Hindlimb muscle (tissue), 1 donor: ENCODE data around the gene GOSR1. TPM values are rescaled to one million over a fixed set of nuclear protein-coding genes. Genes with fewer than 3 reads are reported as not detected.
A peak's percentile ranks its signal among the peaks of the same experiment; 100 is the strongest.
"Not testable (repeated sequence)": the region's sequence is repeated elsewhere in the genome, so short reads cannot be mapped to it uniquely, and the experiment has no call there.

Experiments used
- DNase-seq: peaks from one replicate; pipeline ENCODE4 v3.0.0-alpha.2; 2013
- polyA plus RNA-seq: library from polyadenylated mRNA; unstranded; fragments of 120-200 nt; gene quantifications from one replicate; pipeline ENCODE4 v1.2.1, GENCODE V29; 2013; ENCODE audit not compliant: insufficient read length

GOSR1 gene
- polyA plus RNA-seq, 1 donor = 24.2 TPM

DNA sequence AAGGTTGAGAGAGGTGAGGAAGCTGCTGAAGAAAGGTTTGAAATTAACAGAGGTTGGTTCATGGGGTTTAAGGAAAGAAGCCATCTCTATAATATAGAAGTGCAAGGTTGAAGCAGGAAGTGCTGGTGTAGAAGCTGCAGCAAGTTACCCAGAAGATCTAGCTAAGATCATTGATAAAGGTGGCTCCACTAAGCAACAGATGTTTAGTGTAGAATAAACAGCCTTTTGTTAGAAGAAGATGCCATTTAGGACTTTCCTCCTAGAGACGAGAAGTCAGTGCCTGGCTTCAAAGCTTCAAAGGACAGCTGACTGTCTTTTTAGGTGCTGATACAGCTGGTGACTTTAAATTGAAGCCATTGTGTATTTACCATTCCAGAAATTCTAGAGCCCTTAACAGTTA lies 29.3 kb downstream of the GOSR1 start:
- no peak for DNase-seq

DNA sequence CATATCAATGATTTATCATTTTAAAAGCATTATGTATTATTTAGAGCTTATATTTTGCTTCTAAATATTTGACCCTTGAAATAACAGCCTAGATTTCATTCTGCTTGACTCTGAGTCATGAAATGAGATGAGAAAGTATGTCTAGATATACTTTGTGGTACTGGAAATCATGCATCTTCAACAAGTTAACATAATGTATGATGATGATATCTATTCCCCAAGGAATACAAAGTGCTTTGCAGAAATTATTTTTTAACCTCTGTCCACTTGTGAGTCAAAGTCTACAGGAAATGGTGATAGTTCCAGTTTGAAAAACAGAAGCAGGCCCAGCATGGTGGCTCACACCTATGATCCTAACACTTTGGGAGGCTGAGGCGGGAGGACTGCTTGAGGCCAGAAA lies 36.1 kb downstream of the GOSR1 start:
- DNase-seq = no peak

DNA sequence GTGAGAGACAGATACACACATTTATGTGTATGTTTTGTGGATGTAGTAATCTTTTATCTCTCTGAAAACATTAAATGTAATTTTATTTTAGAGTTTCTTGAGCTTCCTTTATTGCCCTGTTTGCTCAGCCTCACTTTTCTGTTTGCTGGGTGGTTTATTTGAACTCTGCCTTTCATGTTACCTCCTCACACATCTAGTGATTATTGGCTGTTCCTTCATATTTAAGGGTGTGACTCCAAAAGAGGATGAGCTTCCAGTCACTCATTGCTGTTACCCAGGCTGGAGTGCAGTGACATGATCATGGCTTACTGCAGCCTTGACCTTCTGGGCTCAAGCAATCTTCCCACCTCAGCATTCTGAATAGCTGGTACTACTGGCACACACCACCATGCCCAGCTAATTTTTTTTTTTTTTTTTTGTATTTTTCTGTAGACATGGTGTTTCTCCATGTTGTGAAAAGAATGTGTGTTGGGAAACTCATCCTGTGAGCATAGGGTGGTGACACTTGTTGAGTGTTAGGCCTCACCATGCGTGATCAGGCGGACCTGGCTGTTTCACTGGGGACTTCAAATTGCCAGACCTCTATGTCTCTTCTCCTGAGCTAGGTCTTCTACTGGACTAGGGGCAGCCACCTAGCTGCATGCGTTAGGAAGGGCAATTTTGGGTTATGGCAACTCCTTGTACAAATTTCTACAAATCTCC lies 37.8 kb downstream of the GOSR1 start:
- DNase-seq = no peak

DNA sequence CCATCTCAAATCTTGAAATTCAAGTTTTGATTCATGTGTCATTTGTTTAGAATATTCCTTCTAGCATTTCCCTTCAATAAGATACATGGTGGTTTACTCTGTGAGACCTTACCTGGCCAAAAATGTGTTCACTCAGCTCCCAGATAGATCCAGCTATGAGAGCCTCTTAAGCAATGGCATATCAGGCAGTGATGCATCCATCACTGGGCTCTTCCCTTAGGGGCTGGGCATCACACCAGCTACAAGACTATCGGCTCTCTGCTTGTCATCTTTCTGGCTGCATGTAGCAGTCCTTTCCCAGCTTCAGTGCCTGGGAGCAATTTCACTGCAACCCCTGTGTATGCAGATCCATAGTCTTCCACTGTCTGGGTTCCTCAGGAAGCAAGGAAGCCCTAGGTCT lies 40.6 kb downstream of the GOSR1 start:
- no peak for DNase-seq

DNA sequence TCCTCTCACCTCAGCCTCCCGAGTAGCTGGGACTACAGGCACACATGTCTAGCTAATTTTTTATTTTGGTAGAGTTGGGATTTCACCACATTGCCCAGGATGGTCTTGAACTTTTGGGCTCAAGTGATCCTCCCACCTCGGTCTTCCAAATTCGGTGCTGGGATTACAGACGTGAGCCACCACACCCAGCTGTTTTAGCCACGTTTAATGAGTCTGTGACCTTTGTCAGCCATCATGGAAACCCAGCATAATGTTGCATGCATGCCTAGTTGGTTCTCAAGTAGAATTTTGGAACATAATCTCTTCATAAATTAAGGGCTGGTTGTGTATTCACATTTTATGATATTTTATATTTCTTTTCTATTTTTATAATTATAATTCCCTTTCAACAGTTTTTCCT lies 42.0 kb downstream of the GOSR1 start:
- DNase-seq = no peak

DNA sequence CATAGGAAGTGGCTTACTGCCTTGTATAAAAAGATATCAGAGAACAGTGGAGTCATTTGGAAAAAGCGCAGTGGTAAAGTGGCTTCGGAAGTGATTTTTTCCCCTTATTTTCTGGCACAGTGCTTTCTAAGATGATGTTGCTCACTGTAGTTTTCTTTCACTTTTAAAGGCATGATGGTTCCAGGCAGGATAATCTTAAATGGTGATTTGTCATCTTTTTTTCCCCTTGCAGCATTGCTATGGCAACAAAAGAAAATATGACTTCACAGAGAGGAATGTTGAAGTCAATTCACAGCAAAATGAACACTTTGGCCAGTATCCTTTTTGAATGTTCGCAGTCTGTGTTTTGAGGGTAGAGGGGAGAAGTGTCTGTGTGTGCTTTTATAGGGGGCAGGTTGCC lies 42.5 kb downstream of the GOSR1 start:
- peak; percentile 79 for DNase-seq

DNA sequence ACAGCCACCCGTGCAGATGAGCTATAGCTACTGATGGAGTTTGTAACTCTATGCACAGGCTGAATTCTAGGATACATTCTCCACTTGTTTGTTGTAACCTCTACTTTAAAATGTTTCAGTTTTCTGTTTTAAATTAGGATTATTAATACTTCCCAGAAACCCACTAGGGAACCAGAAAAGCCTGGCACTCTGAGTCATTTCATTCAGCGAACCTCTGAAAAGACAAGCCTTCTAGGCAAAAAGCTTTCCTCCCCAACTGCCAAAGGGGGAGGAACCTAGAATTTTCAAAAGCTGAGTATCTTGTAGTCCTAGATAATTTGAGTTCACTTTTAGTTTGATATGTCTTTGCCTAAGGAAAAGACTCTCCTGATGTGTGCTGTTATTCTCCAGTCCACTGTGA lies 43.2 kb downstream of the GOSR1 start:
- DNase-seq = peak; percentile 70

DNA sequence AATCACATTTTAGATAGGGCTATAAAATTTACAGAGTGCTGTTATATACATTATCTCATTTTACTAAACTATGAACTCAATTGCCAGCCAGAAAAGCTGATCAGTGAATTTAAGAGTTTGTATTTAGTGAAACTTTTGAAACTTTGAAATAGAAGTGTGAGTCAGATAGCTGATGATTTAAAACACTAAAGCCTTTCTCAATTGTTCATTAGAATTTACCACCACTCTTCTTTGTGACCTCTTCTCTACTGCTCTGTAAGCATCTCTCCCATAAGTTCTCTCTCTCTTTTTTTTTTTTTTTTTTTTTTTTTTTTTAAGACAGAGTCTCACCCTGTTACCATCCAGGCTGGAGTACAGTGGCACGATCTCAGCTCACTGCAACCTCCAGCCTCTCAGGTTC lies 43.7 kb downstream of the GOSR1 start:
- DNase-seq = no peak

DNA sequence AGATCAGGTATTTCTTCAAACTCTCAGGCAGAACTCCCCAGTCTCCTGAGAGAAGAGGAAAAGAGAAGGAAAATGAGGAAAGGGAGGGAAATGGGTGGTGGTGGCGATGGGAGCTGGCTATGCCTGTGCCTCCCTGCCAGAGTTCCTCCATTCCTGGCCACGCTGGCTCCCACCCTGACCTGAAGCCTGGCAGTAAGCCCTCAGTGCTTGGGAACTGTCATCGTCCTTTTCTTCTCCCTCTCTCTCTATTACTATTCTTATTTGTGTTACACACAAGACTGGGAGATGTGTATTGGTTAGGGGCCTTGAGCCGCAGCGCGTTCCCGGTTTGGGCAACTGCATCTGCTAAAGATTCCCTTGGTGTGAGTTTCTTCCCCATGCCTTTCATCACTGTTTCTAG lies 44.6 kb downstream of the GOSR1 start:
- DNase-seq = no peak

DNA sequence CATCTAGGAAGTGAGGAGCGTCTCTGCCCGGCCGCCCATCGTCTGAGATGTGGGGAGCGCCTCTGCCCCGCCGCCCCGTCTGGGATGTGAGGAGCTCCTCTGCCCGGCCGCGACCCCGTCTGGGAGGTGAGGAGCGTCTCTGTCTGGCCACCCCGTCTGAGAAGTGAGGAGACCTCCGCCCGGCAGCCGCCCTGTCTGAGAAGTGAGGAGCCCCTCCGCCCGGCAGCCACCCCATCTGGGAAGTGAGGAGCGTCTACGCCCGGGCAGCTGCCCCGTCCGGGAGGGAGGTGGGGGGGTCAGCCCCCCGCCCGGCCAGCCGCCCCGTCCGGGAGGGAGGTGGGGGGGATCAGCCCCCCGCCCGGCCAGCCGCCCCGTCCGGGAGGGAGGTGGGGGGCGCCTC lies 46.0 kb downstream of the GOSR1 start:
- not testable (repeated sequence) for DNase-seq

DNA sequence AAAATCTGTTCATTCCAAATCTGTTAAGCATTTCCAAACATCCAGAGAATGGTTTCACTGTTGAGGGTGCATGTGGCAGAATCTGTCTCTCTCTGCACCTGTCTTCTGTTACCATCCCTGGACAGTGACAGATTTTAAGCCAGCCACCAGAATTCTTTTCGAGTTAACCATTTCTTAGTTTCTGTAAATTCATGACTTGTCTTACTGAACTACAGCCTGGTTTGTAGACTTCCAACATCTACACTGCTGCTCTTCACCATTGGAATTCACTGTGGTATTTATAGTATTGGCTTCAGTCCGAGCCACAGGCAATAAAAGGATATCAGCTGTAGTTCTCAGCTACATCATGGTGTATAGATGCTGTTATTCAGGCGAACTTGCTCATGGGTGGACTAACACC lies 47.6 kb downstream of the GOSR1 start:
- no peak for DNase-seq

DNA sequence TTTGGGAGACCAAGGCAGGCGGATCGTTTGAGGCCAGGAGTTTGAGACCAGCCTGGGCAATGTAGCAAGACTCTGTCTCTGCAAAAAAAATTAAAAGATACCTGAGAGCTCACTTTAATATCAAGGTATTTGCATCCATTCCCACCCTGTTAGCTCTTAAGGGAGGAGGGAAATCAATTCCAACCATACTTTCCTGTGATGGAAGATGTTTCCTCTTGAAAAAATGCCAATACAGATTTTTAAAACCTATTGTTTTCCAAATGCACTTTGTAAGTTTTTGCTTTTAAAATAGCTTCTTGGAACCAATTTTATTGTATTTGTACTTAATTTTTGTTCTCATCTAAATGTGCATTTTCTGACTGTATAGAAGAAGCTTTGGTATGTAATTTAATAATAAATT lies 49.2 kb downstream of the GOSR1 start:
- DNase-seq = no peak

DNA sequence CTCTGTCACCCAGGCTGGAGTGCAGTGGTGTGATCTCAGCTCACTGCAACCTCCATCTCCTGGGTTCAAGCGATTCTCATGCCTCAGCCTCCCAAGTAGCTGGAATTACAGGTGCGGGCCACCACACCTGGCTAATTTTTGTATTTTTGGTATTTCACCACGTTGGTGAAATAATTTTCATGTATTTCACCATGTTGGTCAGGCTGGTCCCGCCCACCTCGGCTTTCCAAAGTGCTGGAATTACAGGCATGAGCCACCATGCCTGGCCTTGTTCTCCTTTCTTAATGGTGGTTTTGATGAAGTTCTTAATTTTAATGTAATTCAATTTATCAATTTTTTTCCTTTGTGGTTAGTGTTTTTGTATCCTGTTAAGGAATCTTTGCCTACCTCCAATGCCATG lies 51.5 kb downstream of the GOSR1 start:
- not testable (repeated sequence) for DNase-seq

DNA sequence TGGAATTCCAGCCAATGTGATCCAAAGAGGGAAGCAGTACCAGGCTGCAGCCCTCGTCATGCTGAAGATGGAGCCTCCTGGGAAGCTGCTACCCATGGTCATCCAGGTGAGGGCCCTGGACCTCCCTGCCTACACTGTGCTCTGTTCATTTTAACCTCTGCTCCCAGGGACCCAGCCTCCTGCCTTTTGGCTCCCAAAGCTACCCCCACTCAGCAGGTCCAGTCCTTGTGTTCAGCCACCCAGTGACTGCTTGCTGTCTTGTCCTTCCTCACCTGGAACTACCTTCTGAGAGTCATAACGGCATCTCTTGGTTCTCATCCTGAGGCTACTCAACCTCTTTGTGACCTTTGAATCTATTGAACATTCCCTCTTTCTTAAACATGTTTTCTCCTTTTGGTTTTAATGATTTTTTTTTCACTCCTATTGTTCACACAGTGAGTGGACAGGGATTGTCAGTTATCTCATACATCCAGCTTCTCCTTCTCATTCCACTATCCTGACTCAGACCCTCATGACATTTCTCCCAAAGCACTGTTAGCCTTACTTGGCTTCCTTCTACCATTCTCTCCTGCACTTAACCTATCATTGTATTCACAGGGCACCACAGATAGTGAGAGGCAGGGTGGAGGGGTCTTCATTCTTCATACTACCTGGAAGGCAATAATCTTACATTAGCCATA lies 53.3 kb downstream of the GOSR1 start:
- DNase-seq = no peak

DNA sequence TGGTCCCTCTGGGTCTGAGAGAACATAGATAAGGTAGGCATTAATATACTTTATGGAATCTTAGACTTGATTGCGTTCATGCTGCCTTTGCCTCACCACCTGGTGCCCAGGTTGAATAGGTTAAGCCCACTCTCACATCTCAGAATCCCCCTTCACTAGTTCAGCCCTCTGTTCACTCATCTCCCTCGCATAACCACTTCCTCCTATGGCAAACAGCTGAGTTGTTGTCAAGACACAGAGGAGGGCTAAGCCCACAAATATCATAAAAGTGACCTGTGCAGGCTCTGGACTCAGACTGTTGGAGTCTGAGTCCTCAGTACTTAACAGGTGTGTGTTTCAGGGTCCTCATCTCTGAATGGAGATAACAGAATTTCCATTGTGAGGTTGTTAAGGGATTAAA lies 55.7 kb downstream of the GOSR1 start:
- no peak for DNase-seq

DNA sequence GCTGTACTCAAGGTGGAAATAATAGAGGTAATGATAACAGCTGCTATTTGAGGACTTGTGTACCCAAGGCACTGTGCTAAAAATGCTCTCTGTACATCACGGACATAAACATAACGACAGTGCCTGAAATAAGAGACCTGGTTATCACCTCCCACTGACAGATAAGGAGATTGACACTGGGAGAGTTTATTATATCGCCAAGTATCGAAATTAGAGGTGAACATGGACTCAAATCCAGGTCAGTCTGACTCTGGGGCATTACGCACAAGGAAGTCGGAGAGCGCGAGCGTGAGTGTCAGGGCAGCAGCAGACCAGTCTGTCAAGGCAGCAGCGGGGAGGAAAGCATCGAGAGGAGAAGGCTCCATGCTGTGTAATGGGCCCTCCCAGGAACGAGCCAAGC lies 57.1 kb downstream of the GOSR1 start:
- DNase-seq = no peak

DNA sequence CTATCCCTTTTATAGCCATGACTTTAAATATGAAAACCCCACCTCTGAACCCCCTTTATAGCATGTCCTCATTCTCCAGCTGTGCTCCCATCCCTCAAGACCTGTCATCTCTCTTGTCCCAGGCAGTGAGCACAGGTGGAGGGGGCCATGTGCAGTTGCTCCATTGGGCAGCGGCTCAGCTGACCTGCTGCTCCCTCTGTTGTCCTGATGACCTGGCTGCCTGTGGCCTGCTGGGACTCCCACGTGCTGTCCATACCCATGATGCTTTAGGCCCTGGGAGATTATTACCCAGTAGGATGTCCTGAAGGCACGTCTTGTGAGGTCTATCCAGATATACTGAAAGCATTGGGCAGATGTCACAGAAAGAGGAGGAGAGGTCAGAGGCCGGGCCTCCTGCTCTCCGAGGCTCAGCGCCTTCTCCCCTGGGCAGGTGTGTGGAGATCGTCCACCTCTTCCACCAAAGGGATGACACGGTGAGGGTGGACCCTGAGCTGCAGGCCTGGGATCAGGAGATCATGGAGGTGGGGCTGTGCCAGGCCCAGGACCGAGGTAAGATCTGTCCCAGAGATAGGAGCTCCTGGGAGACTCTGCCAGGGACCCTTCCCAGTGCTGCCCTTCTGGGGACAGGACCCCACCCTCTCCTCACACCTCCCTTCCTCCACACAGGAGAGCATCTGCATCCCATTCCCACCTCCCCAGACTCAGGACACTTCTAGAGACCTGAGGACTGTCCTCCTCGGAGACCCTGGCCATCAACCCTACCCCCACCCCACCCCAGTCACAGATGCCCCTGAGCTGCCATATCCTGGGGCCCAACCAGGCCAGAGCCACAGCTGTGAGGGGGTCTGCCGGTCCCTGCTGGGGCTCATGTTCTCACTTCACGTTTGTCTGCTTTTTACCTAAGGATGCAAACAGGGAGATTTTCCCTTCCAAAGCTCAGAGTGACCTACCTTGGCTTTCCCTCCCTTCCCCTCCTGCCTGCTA lies 58.0 kb downstream of the GOSR1 start:
- DNase-seq = no peak

DNA sequence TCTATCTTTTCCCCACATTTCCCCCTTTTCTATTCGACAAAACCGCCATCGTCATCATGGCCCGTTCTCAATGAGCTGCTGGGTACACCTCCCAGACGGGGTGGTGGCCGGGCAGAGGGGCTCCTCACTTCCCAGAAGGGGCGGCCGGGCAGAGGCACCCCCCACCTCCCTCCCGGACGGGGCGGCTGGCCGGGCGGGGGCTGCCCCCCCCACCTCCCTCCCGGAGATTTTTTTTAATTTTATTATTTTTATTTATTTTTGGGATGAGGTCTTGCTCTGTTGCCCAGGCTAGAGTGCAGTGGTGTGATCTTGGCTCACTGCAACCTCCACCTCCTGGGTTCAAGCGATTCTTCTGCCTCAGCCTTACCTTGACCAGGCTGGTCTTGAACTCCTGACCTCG lies 59.6 kb downstream of the GOSR1 start:
- DNase-seq = not testable (repeated sequence)

DNA sequence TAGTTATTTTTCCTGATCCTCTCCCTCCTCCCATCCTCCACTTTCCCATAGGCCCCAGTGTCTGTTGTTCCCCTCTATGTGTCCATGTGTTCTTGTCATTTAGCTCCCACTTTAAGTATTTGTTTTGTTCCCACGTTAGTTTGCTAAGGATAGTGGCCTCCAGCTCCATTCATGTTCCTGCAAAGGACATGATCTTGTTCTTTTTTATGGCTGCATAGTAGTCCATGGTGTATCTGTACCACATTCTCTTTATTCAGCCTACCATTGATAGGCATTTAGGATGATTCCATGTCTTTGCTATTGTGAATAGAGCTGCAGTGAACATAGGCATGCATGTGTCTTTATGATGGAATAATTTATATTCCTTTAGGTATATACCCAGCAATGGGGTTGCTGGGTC lies 60.5 kb downstream of the GOSR1 start:
- DNase-seq = not testable (repeated sequence)

DNA sequence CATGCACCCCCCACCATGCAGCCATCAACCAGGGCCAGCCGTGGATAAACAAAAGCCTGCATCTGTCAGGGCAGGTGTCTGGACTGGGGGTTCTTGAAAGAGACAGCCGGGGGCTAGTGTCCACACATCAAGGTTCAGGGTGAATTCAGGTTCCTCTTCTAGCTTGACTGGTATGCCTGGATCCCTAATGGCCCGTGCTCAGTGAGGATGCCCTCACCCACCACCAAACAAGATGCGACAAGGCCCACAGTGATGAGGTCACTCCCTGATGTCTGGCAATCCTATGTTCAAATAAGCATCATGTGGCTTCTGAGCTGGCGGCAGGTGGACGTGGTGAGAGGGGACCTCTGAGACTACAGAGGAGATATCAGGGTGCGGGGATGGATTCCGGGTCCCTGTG lies 64.6 kb downstream of the GOSR1 start:
- no peak for DNase-seq

DNA sequence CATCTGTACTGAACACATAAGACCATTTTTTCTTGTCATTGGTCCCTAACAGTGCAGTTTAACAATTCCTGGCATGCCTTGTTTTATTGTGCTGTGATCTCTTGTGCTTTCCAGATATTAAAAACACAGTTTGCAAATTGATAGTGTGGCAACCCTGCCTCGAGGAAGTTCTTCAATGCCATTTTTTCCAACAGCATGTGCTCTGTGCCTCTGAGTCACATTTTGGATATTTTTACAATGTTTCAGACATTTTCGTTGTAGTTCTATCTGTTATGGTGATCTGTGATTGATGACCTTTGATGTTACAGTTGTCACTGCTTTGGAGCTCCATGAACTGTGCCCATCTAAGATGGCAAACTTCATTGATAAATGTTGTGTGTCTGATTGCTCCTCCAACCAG lies 66.2 kb downstream of the GOSR1 start:
- DNase-seq = no peak

DNA sequence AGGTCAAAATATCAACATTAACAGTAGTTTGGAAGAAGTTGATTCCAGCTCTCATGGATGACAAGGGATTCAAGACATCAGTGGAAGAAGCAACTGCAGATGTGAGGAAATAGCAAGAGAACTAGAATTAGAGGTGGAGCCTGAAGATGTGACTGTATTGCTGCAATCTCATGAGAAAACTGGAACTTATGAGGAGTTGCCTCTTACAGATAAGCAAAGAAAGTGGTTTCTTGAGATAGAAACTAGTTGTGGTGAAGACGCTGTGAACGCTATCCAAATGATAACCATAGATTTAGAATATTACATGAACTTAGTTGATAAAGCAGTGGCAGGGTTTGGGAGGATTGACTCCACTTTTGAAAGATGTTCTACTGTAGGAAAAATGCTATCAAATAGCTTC lies 67.8 kb downstream of the GOSR1 start:
- DNase-seq = no peak
